ENCODE results near the gene CAMK1D.

CAMK1D gene

DNA sequence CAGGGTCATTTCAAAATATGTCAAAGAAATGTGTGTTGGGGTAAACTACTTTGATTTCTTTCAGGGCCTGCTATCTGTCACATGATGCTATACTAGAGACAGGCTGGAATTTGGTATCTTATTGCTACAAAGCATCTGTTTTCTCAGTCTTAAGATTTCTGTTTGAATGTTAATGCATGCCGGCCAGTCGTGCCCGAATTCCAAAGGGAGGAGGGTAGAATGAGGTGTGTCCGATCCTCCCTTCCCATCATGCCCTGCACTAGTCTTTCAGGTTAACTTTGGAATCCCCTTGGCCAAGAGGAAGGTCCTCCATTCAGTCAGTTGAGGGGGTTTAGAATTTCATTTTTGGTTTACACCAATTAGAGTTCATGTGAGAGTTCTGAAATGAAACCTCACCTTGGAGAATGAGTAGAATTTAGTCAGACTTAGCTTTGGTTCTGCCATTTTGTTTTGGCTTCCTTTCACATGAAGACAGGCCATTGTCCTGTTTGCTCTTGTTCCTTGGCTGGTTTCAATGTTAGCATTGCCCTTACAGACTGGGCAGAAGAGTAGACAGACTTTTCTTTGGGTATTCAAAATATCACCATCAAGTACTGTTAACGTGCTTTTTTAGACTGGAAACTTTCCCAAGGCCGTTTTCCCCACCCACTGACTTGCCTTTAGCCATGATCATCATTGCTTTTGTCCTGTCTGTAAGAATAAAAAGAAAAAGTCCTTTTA is 95.8 kb downstream of the CAMK1D start:
- H3K36me3 ChIP-seq (ENCODE audit: control insufficient read depth, insufficient read depth, low read length) = no peaks in the 10 kb centered on the region
- H3K4me3 ChIP-seq (ENCODE audit: low read length) = no peak overlapping the region
- no peaks in the 10 kb centered on the region for H3K9me3 ChIP-seq (ENCODE audit: control insufficient read depth, low read length)
- no peaks in the 10 kb centered on the region for H3K4me1 ChIP-seq (ENCODE audit: control insufficient read depth, insufficient read depth, low read length)
- no peaks in the 10 kb centered on the region for H3K27me3 ChIP-seq (ENCODE audit: control insufficient read depth, insufficient read depth, low read length)
- H3K9ac ChIP-seq (ENCODE audit: low read length) = no peak overlapping the region

DNA sequence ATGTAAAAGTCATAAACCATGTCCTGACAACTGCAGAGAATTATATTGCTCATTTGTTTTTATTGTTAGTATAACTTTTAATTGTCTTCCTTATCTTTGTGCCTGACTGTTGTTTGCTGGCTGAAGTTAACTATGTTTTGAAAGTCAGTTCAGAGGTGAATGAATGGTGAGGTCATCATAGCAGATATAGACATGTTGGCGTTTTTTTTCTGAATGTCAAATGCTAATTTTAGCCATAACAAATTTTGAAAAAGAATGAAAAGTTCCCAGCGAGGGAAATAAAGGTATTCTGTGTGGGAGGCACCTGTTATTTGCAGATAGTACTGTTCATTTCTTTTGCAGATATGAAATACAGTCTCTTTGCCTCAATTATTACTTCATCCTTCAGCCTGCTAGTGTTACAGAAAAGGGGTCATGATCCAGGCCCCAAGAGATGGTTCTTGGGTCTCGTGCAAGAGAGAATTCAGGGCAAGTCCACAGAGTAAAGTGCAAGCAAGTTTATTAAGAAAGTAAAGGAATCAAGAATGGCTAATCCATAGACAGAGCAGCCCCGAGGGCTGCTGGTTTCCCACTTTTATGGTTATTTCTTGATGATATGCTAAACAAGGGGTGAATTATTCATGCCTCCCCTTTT is 96.5 kb downstream of the CAMK1D start:
- Histone ChIP-seq H3K9ac (ENCODE audit: low read length) (no peak overlapping the region), H3K27me3 (ENCODE audit: control insufficient read depth, insufficient read depth, low read length) (no peaks in the 10 kb centered on the region), H3K9me3 (ENCODE audit: control insufficient read depth, low read length) (no peaks in the 10 kb centered on the region), H3K4me1 (ENCODE audit: control insufficient read depth, insufficient read depth, low read length) (no peaks in the 10 kb centered on the region), H3K4me3 (ENCODE audit: low read length) (no peak overlapping the region), H3K36me3 (ENCODE audit: control insufficient read depth, insufficient read depth, low read length) (no peaks in the 10 kb centered on the region)

DNA sequence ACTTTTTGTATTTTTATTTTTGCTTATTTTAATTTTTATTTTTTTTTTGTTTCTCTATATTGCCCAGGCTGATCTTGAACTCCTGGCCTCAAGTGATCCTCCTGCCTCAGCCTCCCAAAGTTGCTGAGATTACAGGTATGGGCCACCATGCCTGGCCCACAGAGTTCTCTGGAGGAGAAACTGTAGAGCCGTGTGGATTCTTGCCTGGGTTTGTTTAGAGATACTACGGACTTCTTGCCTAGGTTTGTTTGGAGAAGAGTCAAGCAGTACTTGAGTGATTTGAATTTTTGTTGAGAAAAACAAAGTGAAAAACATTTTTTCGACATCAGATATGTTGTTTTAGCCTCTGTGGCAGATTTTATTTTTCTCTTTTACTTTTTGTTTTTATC is 99.0 kb downstream of the CAMK1D start:
- no peaks in the 10 kb centered on the region for H3K36me3 ChIP-seq (ENCODE audit: control insufficient read depth, insufficient read depth, low read length)
- no peak overlapping the region for H3K4me3 ChIP-seq (ENCODE audit: low read length)
- no peaks in the 10 kb centered on the region for H3K9me3 ChIP-seq (ENCODE audit: control insufficient read depth, low read length)
- no peak overlapping the region for H3K9ac ChIP-seq (ENCODE audit: low read length)
- no peaks in the 10 kb centered on the region for H3K4me1 ChIP-seq (ENCODE audit: control insufficient read depth, insufficient read depth, low read length)
- no peaks in the 10 kb centered on the region for H3K27me3 ChIP-seq (ENCODE audit: control insufficient read depth, insufficient read depth, low read length)

DNA sequence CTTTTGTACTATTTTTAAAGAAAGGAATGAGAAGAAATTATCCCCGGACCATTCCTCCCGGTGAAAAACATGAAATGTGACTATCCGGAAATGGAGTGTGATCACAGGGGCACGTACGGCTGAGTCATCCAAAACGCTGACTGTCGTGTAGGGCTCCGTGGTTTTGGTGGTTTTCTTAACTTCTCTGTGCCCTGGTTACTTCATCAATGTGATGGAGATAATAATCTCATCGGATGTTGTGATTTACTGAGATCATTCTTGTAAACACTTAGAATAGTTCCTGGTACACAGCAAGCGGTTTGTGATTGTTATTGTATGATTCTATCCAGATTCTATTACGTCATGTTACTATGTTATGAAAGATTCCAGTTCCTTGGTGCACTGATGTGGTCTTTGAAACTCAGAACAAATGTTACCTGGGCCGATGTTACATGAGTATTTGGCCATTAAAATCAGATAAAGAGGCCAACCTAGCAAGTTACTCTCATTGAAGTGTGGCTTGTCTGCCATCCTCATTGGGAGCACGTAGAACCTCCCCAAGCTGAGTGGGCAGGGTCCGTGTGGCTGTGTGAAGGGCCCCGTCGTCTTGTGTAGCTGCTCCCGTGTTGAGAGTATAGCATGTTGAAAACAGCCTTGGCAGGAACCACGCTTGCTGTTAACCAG is 99.5 kb downstream of the CAMK1D start:
- Histone ChIP-seq H3K4me3 (ENCODE audit: low read length) (no peak overlapping the region), H3K36me3 (ENCODE audit: control insufficient read depth, insufficient read depth, low read length) (no peaks in the 10 kb centered on the region), H3K27me3 (ENCODE audit: control insufficient read depth, insufficient read depth, low read length) (no peaks in the 10 kb centered on the region), H3K4me1 (ENCODE audit: control insufficient read depth, insufficient read depth, low read length) (no peaks in the 10 kb centered on the region), H3K9ac (ENCODE audit: low read length) (no peak overlapping the region), H3K9me3 (ENCODE audit: control insufficient read depth, low read length) (no peaks in the 10 kb centered on the region)

DNA sequence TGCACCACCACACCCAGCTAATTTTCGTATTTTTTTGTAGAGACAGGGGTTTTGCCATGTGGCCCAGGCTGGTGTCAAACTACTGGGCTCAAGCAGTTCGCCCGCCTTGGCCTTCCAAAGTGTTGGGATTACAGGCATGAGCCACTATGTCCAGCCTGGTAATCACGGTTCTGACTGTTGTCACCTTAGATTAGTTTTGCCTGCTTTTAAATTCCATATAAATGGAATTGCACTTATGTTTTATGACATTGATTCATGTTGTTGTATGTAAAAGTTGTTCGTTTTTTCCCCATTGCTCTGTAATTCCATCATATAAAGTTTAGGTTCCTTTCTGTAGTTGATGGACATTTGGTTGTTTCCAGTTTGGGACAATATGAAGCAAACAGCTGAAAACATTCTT is 106.0 kb downstream of the CAMK1D start:
- no peaks in the 10 kb centered on the region for H3K4me1 ChIP-seq (ENCODE audit: control insufficient read depth, insufficient read depth, low read length)
- peaks cover 4% of the 10 kb centered on the region for H3K27me3 ChIP-seq (ENCODE audit: control insufficient read depth, insufficient read depth, low read length)
- H3K9me3 ChIP-seq (ENCODE audit: control insufficient read depth, low read length) = no peaks in the 10 kb centered on the region
- H3K9ac ChIP-seq (ENCODE audit: low read length) = no peak overlapping the region
- H3K36me3 ChIP-seq (ENCODE audit: control insufficient read depth, insufficient read depth, low read length) = no peaks in the 10 kb centered on the region
- H3K4me3 ChIP-seq (ENCODE audit: low read length) = no peak overlapping the region

DNA sequence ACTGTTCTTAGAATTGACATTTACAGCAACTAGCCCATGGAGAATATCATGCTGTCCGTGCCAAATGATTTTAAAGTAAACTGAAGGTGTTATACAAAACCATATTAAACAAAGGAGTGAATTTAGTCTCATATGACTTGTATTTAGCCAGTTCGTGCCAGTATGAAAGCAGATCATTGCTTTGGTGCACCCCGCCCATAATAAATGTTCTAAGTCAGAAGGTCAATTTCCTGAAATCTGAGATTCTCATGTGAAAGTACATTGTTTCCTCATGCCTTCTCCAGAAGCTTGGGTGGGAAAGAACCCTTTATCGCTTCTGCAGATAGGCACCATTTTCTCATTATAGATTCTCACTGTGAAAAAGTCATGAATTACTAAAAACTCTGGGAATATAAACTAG is 106.4 kb downstream of the CAMK1D start:
- Histone ChIP-seq H3K4me1 (ENCODE audit: control insufficient read depth, insufficient read depth, low read length) (no peaks in the 10 kb centered on the region), H3K4me3 (ENCODE audit: low read length) (no peak overlapping the region), H3K9me3 (ENCODE audit: control insufficient read depth, low read length) (no peaks in the 10 kb centered on the region), H3K36me3 (ENCODE audit: control insufficient read depth, insufficient read depth, low read length) (no peaks in the 10 kb centered on the region), H3K27me3 (ENCODE audit: control insufficient read depth, insufficient read depth, low read length) (peaks cover 4% of the 10 kb centered on the region), H3K9ac (ENCODE audit: low read length) (no peak overlapping the region)

DNA sequence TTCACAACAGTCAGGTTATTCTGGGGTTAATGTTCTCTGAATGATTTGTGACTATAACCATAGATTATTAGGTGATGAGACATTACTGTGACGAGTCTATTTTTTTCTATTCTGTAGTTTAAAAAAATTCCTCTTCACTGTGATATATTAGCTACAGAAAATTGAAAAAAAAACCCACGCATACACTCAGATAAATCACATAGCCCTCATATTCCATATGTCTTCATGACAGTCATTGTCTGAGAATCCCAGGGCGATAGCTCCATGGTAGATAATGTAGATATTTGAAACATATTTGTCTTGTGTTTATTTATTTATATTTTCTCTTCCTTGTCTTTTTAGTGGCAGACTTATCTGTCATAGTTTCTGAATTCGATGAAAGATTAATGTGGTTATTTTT is 110.0 kb downstream of the CAMK1D start:
- Histone ChIP-seq H3K4me3 (ENCODE audit: low read length) (no peak overlapping the region), H3K9me3 (ENCODE audit: control insufficient read depth, low read length) (no peaks in the 10 kb centered on the region), H3K4me1 (ENCODE audit: control insufficient read depth, insufficient read depth, low read length) (no peaks in the 10 kb centered on the region)

DNA sequence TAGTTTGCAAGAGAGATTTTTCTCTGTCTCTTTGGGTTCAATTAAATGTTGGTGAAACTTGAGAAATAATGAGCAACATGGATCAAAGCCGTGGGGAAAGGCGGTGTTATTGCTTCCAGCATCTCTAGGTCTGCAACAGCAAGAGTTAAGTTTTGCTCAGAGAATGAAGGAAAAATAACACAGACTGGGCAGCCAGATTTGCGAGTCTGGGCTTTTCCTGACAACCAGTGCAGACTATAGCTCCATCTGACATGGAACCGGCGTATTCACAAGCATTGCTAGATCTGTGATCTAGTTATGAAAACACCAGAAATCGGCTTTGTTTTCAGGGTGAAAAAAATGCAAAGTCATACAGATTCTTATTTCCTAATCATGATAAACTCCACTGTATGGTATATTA is 110.4 kb downstream of the CAMK1D start:
- Histone ChIP-seq H3K36me3 (ENCODE audit: control insufficient read depth, insufficient read depth, low read length) (no peaks in the 10 kb centered on the region), H3K9ac (ENCODE audit: low read length) (no peak overlapping the region), H3K9me3 (ENCODE audit: control insufficient read depth, low read length) (no peaks in the 10 kb centered on the region), H3K4me3 (ENCODE audit: low read length) (no peak overlapping the region), H3K27me3 (ENCODE audit: control insufficient read depth, insufficient read depth, low read length) (peaks cover 4% of the 10 kb centered on the region), H3K4me1 (ENCODE audit: control insufficient read depth, insufficient read depth, low read length) (no peaks in the 10 kb centered on the region)

More for the DNA sequence above, 110.0 kb downstream of the CAMK1D start:
- H3K27me3 ChIP-seq (ENCODE audit: control insufficient read depth, insufficient read depth, low read length) = peaks cover 4% of the 10 kb centered on the region
- H3K9ac ChIP-seq (ENCODE audit: low read length) = no peak overlapping the region
- no peaks in the 10 kb centered on the region for H3K36me3 ChIP-seq (ENCODE audit: control insufficient read depth, insufficient read depth, low read length)

DNA sequence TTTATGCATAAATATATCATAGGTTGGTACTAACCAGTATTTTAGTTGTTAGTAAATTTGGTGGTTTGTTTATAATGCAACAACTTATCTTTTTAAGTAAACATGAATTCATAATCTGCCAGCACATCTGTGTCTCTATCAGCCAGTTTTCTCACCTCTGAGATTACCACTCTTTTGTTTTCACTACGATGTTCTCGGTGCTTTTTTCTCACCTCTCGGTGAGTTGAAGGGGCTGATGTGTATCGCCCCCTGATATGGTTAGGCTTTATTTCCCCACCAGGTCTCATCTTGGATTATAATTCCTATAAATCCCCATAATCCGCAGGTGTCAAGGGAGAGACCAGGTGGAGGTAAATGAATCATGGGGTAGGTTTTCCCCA is 114.1 kb downstream of the CAMK1D start:
- no peak overlapping the region for H3K9ac ChIP-seq (ENCODE audit: low read length)
- no peaks in the 10 kb centered on the region for H3K36me3 ChIP-seq (ENCODE audit: control insufficient read depth, insufficient read depth, low read length)
- H3K27me3 ChIP-seq (ENCODE audit: control insufficient read depth, insufficient read depth, low read length) = no peaks in the 10 kb centered on the region
- H3K4me1 ChIP-seq (ENCODE audit: control insufficient read depth, insufficient read depth, low read length) = no peaks in the 10 kb centered on the region
- no peak overlapping the region for H3K4me3 ChIP-seq (ENCODE audit: low read length)
- no peaks in the 10 kb centered on the region for H3K9me3 ChIP-seq (ENCODE audit: control insufficient read depth, low read length)

DNA sequence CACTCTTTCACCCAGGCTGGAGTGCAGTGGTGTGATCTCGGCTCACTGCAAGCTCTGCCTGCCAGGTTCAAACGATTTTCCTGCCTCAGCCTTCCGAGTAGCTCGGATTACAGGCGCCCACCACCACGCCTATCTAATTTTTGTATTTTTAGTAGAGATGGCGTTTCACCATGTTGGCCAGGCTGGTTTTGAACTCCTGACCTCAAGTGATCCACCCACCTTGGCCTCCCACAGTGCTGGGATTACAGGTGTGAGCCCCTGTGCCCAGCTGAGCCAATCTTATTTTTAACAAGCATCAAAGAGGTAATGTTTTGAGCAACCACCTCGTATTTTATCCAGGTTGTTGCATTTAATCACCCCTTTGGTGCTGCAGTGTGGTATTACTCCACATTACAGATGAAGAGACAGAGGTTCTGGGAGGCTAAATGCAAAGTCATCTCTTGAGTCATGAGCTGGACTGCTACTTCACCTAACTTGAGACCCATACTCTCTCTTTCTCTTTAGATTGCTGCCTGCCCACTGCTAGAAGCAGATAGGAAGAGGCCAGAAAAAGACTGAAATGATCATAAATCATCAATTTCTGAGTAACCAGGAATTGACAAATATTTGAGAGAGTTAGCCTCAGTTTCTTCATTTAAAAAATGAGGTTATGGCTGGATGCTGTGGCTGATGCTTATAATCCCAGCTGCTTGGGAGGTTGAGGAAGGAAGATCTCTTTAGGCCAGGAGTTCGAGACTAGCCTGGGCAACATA is 116.2 kb downstream of the CAMK1D start:
- no peaks in the 10 kb centered on the region for H3K4me1 ChIP-seq (ENCODE audit: control insufficient read depth, insufficient read depth, low read length)
- no peak overlapping the region for H3K9ac ChIP-seq (ENCODE audit: low read length)
- no peaks in the 10 kb centered on the region for H3K36me3 ChIP-seq (ENCODE audit: control insufficient read depth, insufficient read depth, low read length)
- no peaks in the 10 kb centered on the region for H3K9me3 ChIP-seq (ENCODE audit: control insufficient read depth, low read length)
- no peak overlapping the region for H3K4me3 ChIP-seq (ENCODE audit: low read length)
- H3K27me3 ChIP-seq (ENCODE audit: control insufficient read depth, insufficient read depth, low read length) = no peaks in the 10 kb centered on the region

DNA sequence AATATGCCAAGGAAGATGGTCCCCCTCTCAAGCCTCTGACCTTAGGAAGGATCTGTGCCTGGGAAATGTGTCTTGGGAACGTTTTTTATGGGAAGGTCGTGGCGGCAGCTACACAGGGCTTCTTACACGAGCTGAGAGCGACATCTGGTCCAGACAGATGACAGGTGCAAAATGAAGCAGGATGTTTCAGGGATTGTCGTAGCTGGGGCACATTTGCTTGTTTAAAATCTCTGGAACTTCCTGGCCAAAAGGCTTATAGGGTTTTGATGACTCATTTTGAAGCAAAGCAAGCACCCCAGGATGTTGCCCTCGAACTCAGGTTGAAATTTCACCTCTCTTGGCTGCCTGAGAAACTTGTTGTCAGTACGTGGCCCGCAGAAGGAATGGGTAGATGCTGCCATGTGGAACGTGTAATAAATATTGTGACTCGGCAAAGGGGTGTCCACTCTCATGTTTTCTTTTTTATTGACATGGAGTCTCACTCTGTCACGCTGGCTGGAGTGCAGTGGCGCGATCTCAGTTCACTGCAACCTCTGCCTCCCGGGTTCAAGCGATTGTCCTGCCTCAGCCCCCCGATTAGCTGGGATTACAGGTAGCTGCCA is 117.5 kb downstream of the CAMK1D start:
- H3K9ac ChIP-seq (ENCODE audit: low read length) = no peak overlapping the region
- no peaks in the 10 kb centered on the region for H3K9me3 ChIP-seq (ENCODE audit: control insufficient read depth, low read length)
- H3K4me1 ChIP-seq (ENCODE audit: control insufficient read depth, insufficient read depth, low read length) = no peaks in the 10 kb centered on the region
- no peaks in the 10 kb centered on the region for H3K27me3 ChIP-seq (ENCODE audit: control insufficient read depth, insufficient read depth, low read length)
- H3K4me3 ChIP-seq (ENCODE audit: low read length) = no peak overlapping the region
- no peaks in the 10 kb centered on the region for H3K36me3 ChIP-seq (ENCODE audit: control insufficient read depth, insufficient read depth, low read length)

DNA sequence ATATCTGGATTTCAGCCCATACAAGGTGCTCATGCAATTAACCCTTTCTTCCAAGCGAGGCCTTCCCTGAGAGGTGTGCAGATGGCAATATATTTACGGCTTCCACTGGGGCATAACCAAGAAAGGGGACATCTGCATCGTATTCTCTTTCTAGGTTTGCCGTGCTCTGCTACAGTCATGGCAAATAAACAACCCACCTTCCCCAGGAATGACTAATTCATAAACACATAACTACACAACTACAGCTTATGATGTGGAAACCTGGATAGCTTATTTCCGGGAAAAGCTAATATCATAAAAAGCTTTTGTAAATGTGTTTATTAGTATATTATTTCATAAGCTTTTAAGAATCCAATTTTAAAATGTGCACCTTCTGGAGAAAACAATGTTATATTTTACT is 120.0 kb downstream of the CAMK1D start:
- no peak overlapping the region for H3K4me3 ChIP-seq (ENCODE audit: low read length)
- H3K36me3 ChIP-seq (ENCODE audit: control insufficient read depth, insufficient read depth, low read length) = no peaks in the 10 kb centered on the region
- H3K9ac ChIP-seq (ENCODE audit: low read length) = no peak overlapping the region
- no peaks in the 10 kb centered on the region for H3K27me3 ChIP-seq (ENCODE audit: control insufficient read depth, insufficient read depth, low read length)
- H3K9me3 ChIP-seq (ENCODE audit: control insufficient read depth, low read length) = no peaks in the 10 kb centered on the region
- no peaks in the 10 kb centered on the region for H3K4me1 ChIP-seq (ENCODE audit: control insufficient read depth, insufficient read depth, low read length)
